Measurements from ENCODE around the gene PLCZ1.
"Not testable (repeated sequence)": the region's sequence is repeated elsewhere in the genome, so short reads cannot be mapped to it uniquely, and the experiment has no call there.

Gene PLCZ1

DNA sequence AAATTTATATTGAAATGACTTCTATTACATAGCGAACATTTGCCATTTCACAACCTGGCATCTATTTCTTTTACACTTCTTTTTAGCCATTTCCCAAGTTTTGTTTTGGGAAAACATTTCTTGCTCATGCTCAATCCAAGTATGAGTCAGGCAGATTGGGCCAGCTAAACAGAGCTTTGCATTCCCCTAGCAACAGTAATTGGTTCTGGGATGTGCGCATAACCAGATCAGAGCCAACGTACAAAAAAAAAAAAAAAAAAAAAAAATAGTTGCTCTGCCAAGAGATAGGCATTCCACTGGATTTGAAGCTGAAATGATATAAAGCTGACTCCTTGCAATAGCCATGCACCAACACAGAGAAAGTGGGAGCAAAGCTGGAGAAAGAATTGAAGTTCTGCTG lies 37.5 kb downstream of the PLCZ1 start:
- DNase-seq: no peak

- DNase-seq: no peak
Measured at GRCh38 chr12:18696971-18697602, 40.7 kb downstream of the PLCZ1 start.

- DNase-seq: not testable (repeated sequence)
Measured at GRCh38 chr12:18693986-18694385, 43.8 kb downstream of the PLCZ1 start.

DNA sequence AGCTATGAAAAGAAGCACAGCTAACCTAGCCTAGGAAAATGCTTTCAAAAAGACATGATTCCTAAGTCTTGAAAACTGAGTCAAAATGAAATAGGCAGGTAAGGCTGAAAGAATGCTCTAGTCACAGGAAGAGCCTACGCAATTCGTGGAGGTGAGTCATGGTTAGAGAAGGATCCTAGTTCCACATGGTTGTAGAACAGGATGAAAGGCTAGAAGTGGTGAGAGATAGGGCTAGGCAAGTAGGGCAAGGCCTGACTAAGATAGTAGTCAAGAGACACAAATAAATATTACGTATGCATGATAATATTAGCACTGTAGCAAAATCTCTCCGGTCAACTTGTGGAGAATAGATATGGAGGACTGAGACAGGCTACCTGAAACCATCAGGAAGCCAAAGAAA lies 47.2 kb downstream of the PLCZ1 start:
- DNase-seq: no peak

- DNase-seq: no peak
Measured at GRCh38 chr12:18689771-18690170, 48.0 kb downstream of the PLCZ1 start.

GRCh38 chr12:18684430-18684829 lies 53.4 kb downstream of the PLCZ1 start:
- no peak for DNase-seq

- no peak for DNase-seq
Measured at GRCh38 chr12:18683327-18684013, 54.3 kb downstream of the PLCZ1 start.

- no peak for DNase-seq
Measured at GRCh38 chr12:18681818-18682217, 56.0 kb downstream of the PLCZ1 start.

DNA sequence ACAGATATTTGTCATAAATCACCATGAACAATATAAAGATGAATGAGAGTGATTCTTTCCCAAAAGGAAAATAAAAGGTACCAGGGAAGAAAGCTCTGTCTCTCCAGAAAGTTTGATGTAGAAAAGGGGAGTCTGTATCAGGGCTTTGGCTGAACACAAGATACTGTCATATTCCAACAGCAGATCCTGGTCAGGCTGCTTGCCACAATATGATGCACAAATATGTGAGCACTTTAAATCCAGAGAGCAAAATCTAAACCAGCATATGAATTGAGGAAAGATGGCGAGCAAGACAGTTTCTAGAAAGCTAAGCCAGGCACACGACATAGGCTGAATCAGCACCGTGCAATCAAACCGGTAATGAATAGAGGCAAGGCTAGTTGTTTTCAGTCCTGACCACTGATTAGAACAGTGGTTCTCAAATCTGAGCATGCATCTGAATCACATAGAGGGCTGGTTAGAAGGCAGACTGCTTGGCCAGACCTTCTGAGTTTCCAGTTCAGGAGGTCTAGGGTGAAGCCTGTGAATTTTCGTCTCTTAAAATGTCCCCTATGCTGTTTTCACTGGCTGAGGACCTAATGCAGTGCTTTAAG lies 60.7 kb downstream of the PLCZ1 start:
- DNase-seq: no peak

GRCh38 chr12:18676141-18676540 lies 61.7 kb downstream of the PLCZ1 start:
- DNase-seq: no peak

- no peak for DNase-seq
Measured at GRCh38 chr12:18658829-18659228, 79.0 kb downstream of the PLCZ1 start.

DNA sequence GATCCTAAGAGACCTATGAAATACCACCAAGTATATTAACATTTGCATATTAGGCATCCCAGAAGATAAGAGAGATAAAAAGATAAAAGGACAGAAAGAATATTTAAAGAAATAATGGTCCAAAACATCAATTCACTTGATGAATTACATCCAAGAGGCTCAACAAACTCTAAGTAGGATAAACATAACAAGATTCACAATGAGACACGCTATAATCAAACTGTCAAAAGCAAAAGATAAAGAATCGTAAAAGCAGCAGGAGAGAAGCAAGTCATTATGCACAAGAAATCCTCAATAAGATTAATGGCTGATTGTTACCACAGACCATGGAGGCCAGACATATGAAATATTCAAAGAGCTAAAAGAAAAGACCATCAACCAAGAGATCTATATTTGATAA lies 79.6 kb downstream of the PLCZ1 start:
- no peak for DNase-seq

- DNase-seq: no peak
Measured at GRCh38 chr12:18655351-18655750, 82.5 kb downstream of the PLCZ1 start.

DNA sequence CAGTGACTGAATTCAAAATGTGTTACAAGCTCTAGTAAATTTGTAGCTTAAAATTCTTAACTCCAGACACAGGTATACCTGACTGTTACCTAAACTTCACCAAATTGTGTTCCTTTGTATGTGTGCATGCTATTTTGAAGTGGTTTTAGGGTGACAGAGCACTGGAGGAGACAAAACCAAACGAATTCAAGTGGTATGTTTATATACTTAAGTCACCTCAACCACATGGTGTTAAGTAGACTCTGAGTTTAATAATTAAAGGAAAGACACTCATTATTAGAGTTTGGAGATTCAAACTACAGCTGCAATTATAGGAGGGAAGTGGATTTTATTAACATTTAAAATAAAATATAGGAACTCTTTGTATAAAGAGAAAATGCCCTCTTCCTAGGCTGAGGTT lies 84.3 kb downstream of the PLCZ1 start:
- no peak for DNase-seq

DNA sequence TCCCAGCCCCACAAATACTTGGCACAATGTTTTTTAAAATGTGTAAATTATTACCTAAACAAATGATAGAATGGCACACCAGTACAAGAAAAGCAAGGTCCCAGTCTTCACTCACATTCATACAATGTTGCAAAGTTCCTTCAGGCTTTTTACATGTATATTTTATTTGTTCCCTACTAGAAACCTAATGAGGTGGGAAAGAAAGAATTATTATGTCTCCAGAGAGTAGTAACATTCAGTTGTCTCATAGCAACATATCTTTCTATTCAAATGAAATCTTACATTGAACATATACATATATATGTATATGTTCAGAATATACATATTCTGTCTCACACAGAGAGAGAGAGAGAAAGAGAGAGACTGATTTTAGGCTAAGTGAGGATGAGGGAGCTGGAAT lies 85.2 kb downstream of the PLCZ1 start:
- DNase-seq: no peak

- no peak for DNase-seq
Measured at GRCh38 chr12:18651525-18651924, 86.3 kb downstream of the PLCZ1 start.

- DNase-seq: no peak
Measured at GRCh38 chr12:18646286-18646890, 91.4 kb downstream of the PLCZ1 start.

DNA sequence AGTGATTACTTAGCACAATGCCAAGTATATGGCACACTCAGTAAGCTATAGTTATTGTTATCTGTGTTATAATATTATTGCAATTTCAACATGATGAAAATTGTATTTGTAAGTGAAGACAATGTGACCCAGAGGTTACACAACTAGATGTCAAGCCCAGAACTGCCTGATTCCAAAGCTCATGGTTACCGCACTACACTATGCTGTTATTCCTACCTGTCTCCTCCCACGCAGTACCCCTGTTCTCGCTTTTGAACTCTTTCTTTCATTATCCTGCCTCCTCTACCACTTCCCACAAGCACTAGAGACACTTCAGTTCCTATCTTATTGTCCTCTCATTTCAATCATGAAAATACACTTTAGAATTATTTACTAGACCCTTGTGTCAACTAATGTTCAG lies 93.2 kb downstream of the PLCZ1 start:
- DNase-seq: no peak

GRCh38 chr12:18643681-18644080 lies 94.1 kb downstream of the PLCZ1 start:
- no peak for DNase-seq

DNA sequence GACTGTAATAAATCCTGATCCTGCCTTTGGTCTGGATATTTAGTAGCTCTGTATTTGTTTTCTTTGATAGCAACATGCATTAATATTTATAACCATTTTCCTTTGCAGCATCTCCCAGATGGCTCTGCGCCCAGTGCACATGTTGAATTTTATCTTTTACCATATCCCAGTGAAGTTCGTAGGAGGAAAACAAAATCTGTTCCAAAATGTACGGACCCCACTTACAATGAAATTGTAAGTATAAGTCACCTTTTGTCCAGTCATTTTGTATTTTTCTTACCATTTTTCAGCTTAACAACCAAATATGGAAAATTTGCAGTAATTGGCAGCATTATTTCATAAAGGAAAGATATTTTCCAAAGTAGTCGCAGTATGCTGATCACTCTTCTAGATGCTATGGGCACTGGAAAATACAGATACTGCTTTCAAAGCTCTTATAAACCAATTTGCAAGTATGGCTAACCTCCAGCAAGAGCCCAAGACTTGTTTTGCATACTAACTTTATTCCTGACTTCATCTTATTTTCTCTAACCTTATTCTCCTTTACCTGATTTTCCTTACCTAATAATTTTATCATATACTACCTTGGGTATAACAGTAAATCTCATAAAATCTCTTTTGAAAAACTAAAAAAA lies 97.4 kb downstream of the PLCZ1 start:
- DNase-seq: no peak

DNA sequence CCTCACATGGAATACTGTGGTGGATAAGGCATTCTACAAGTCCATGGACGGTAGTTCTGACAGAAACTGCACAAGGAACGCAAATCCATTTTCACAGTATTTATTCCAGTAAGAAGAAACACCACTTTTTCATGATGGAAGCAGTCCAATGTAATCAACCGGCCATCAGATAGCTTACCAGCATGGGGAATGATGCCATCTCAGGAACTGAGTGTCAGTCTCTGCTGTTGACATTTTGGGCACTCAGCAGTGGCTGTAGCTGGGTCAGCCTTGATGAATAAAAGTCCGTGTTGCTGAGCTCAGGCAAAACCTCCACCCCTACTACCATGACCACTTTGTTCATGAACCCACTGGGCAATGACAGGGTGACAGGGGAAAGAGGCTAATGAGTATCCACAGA lies 103.4 kb downstream of the PLCZ1 start:
- DNase-seq: no peak
